RWPE2 (cell line): ENCODE results near the gene DGKZ.

ENCODE experiments used
- ATAC-seq: fragments of 200-7000 bp; cut with Tn5 transposase; 3 replicates; pipeline ENCODE4 v1.9.1; 2021; ENCODE audit warnings: low read depth
- DNase-seq: peaks from one replicate; pipeline ENCODE4 v3.0.0-alpha.2; 2020; ENCODE audit warnings: low spot score
- H3K27ac ChIP-seq: fragments of 450-650 bp; 2 replicates; pipeline ENCODE4 v1.5.1; 2017; ENCODE audit warnings: mild to moderate bottlenecking; ENCODE audit not compliant: poor library complexity, severe bottlenecking
- H3K27me3 ChIP-seq: fragments of 250-450 bp; sonication (Bioruptor Pico); 2 replicates; pipeline ENCODE4 v1.5.1; 2021; ENCODE audit warnings: mild to moderate bottlenecking, moderate library complexity; ENCODE audit not compliant: insufficient read depth, poor library complexity, severe bottlenecking
- H3K36me3 ChIP-seq: fragments of 250-450 bp; sonication (Bioruptor Pico); 2 replicates; pipeline ENCODE4 v1.5.1; 2020; ENCODE audit warnings: low read depth, mild to moderate bottlenecking, moderate library complexity
- H3K4me1 ChIP-seq: fragments of 250-450 bp; sonication (Bioruptor Pico); 2 replicates; pipeline ENCODE4 v1.5.1; 2021; ENCODE audit warnings: mild to moderate bottlenecking, moderate library complexity; ENCODE audit not compliant: insufficient read depth, poor library complexity, severe bottlenecking
- H3K4me3 ChIP-seq: fragments of 250-450 bp; sonication (Bioruptor Pico); 2 replicates; pipeline ENCODE4 v1.5.1; 2021; ENCODE audit warnings: mild to moderate bottlenecking, moderate library complexity; ENCODE audit not compliant: severe bottlenecking
- H3K9me3 ChIP-seq: fragments of 250-450 bp; sonication (Bioruptor Pico); 2 replicates; pipeline ENCODE4 v1.5.1; 2021; ENCODE audit warnings: mild to moderate bottlenecking, moderate library complexity; ENCODE audit not compliant: severe bottlenecking
- TF ChIP-seq, protein P1 (sequence below): fragments of 450-650 bp; IDR thresholded peaks from one replicate; pipeline ENCODE4 v1.5.1; 2017; ENCODE audit warnings: mild to moderate bottlenecking, moderate library complexity; ENCODE audit not compliant: poor library complexity, severe bottlenecking

DGKZ gene

DNA sequence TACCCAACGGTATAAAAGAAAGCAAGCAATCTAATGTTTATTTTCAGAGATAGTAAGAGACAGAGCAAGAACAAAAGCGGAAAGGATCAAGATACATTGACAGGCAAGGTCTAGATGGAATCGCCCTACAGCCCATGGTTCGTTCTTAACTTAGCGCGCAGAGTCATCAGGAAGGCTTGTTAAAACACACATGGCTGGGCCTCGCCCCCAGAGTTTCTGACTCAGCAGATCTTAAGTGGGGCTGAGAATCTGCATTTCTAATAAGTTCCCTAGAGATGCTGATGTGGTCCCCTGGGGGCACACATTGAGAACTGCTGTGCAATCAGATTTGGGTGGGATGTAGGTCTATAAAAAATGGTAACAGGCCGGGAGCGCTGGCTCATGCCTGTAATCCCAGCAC is 80.1 kb downstream of the DGKZ start:
- Histone ChIP-seq H3K27ac (no peak overlapping the region), H3K36me3 (no peaks in the 10 kb centered on the region; the same call in 1 of the 2 replicates), H3K4me1 (no peaks in the 10 kb centered on the region), H3K9me3 (no peaks in the 10 kb centered on the region), H3K27me3 (no peaks in the 10 kb centered on the region), H3K4me3 (no peak overlapping the region)
- no peak for ATAC-seq
- no peak for DNase-seq
- TF ChIP-seq, protein P1, sequence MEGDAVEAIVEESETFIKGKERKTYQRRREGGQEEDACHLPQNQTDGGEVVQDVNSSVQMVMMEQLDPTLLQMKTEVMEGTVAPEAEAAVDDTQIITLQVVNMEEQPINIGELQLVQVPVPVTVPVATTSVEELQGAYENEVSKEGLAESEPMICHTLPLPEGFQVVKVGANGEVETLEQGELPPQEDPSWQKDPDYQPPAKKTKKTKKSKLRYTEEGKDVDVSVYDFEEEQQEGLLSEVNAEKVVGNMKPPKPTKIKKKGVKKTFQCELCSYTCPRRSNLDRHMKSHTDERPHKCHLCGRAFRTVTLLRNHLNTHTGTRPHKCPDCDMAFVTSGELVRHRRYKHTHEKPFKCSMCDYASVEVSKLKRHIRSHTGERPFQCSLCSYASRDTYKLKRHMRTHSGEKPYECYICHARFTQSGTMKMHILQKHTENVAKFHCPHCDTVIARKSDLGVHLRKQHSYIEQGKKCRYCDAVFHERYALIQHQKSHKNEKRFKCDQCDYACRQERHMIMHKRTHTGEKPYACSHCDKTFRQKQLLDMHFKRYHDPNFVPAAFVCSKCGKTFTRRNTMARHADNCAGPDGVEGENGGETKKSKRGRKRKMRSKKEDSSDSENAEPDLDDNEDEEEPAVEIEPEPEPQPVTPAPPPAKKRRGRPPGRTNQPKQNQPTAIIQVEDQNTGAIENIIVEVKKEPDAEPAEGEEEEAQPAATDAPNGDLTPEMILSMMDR, result no peak

DNA sequence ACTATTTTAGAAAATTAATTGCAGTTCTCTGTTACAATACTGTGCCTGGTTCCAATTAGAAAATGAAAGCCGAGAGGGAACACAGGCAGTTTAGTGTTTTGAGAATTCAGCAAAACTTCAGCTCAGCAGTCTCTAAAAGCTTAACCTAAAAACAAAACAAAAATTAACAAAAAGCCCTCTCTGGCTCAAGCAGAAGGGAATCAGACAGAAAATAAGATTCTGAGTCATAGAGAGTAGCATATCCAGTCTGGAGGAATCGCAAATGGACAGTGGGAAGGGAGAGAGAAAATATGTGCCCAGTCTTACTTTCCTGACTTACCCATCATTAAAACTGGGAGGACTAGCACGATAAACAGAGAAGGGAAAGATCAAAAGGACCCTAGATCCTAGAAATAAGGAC is 82.5 kb downstream of the DGKZ start:
- Histone ChIP-seq H3K36me3 (peaks cover 13% of the 10 kb centered on the region; the same call in 1 of the 2 replicates), H3K9me3 (no peaks in the 10 kb centered on the region), H3K4me1 (no peaks in the 10 kb centered on the region), H3K27ac (no peak overlapping the region), H3K4me3 (no peak overlapping the region), H3K27me3 (no peaks in the 10 kb centered on the region)
- no peak for ATAC-seq
- TF ChIP-seq, protein P1, result no peak
- DNase-seq, result no peak
